GM19455 (cell line): ENCODE data around the gene DENND1A.
A peak's percentile ranks its signal among the peaks of the same experiment; 100 is the strongest.

Experiments
- ATAC-seq: cut with Tn5 transposase; IDR thresholded peaks from one replicate; pipeline ENCODE4 v1.9.1; 2021; ENCODE audit not compliant: unreplicated experiment

Gene DENND1A

GRCh38 chr9:123689701-123690428 is 240.1 kb downstream of the DENND1A start:
- ATAC-seq: no peak

GRCh38 chr9:123687246-123687751 is 242.6 kb downstream of the DENND1A start:
- ATAC-seq: no peak

GRCh38 chr9:123686829-123687192 is 243.1 kb downstream of the DENND1A start:
- ATAC-seq: no peak

- ATAC-seq: no peak
Observed at GRCh38 chr9:123686131-123686828, 243.6 kb downstream of the DENND1A start.

GRCh38 chr9:123685489-123686083 is 244.3 kb downstream of the DENND1A start:
- no peak for ATAC-seq

- ATAC-seq: no peak
Observed at GRCh38 chr9:123684393-123685149, 245.4 kb downstream of the DENND1A start.

- ATAC-seq: no peak
Observed at GRCh38 chr9:123682746-123683145, 247.2 kb downstream of the DENND1A start.

GRCh38 chr9:123680352-123680751 is 249.6 kb downstream of the DENND1A start:
- no peak for ATAC-seq

- ATAC-seq: peak; percentile 89
Observed at GRCh38 chr9:123679330-123679987, 250.5 kb downstream of the DENND1A start.

- ATAC-seq: no peak
Observed at GRCh38 chr9:123678878-123679329, 251.0 kb downstream of the DENND1A start.

GRCh38 chr9:123678038-123678877 is 251.7 kb downstream of the DENND1A start:
- no peak for ATAC-seq

- ATAC-seq: no peak
Observed at GRCh38 chr9:123676869-123677268, 253.1 kb downstream of the DENND1A start.

- no peak for ATAC-seq
Observed at GRCh38 chr9:123669346-123669745, 260.6 kb downstream of the DENND1A start.

GRCh38 chr9:123663529-123663928 is 266.4 kb downstream of the DENND1A start:
- ATAC-seq: no peak

GRCh38 chr9:123662057-123662776 is 267.7 kb downstream of the DENND1A start:
- ATAC-seq: no peak

- ATAC-seq: no peak
Observed at GRCh38 chr9:123660691-123661466, 269.0 kb downstream of the DENND1A start.

- ATAC-seq: no peak
Observed at GRCh38 chr9:123659358-123659757, 270.6 kb downstream of the DENND1A start.

- no peak for ATAC-seq
Observed at GRCh38 chr9:123658792-123659191, 271.1 kb downstream of the DENND1A start.
